Esophagus squamous epithelium (tissue), 4 donors: ENCODE measurements around the gene QPRT.

ENCODE experiments used
- CTCF ChIP-seq, 6 experiments: fragments of 450-650 bp in 4 of 6; fragments of 200-600 bp in 2 of 6; sonication (generic) in 2 of 6; IDR thresholded peaks; one replicate each; pipeline ENCODE4 v1.5.1; 2016 to 2019; ENCODE audit warnings: antibody characterized with exemption in 6 of 6, mild to moderate bottlenecking in 4 of 6, moderate library complexity in 4 of 6
- POLR2A ChIP-seq, 4 donors: fragments of 450-650 bp; IDR thresholded peaks; one replicate each; pipeline ENCODE4 v1.6.1; 2017; ENCODE audit warnings: antibody characterized with exemption in 4 of 4, mild to moderate bottlenecking in 4 of 4, moderate library complexity in 3 of 4

- TF ChIP-seq CTCF (IDR thresholded peaks at IDR 0.05) = no peak
- TF ChIP-seq POLR2A (IDR thresholded peaks at IDR 0.05) = no peak
These were observed 20.3 kb upstream of the QPRT start for GRCh38 chr16:29658705-29659104.
